SU-DHL-6 (cell line): Measurements from ENCODE around the gene PHF23.

ENCODE experiments used
- CTCF ChIP-seq: fragments of 200-600 bp; sonication (generic); IDR thresholded peaks from one replicate; pipeline ENCODE4 v1.5.1; 2017; ENCODE audit warnings: antibody characterized with exemption, mild to moderate bottlenecking, low read length, moderate library complexity; ENCODE audit not compliant: insufficient read depth, poor library complexity, severe bottlenecking
- EZH2phosphoT487 ChIP-seq: fragments of 200-600 bp; sonication (generic), shearing (Covaris generic); conservative IDR thresholded peaks from 2 replicates; pipeline ENCODE4 v1.6.1; 2018; ENCODE audit warnings: mild to moderate bottlenecking, antibody characterized with exemption, low read length, moderate library complexity, mixed read lengths

DNA sequence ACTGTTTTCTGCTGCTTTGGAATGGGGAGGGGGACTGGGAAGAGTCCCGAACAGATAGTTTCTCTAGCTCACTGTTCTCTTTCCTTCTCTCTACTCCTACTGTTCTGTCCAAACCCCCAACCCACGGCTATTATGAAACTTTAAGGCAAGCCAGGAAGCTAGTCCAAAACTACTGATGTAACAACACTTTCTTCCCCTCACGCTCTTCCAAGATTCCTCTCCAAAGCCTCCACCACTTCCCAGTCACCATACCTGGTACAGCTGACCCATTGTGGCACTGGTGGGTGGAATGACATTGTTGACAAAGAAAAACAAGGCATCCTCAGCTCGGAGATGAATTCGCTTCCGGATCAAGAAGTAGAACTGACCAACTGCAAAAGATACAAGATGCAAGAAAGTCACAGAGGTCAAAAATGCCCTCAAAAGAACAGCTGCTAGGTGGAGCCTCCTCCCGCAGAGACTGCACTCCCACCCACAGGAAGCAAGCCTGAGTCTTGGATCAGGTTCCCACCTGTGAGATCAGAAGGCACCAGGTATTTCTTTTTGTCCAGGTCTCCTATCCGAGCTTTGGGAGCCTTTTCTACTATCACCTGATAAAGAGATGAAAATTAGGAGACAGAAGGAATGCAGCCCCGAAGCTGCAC, 2.0 kb upstream of the PHF23 start:
- TF ChIP-seq CTCF (no peak), EZH2phosphoT487 (no peak)
